Heart right ventricle (tissue), 16 donors: ENCODE results near the gene AKAP6. TPM values are rescaled to one million over a fixed set of nuclear protein-coding genes. Genes with fewer than 3 reads are reported as not detected.

Experiments used
- ATAC-seq, 8 donors: fragments of 200-7000 bp; cut with Tn5 transposase; one replicate each; pipeline ENCODE4 v1.9.1; 2020; ENCODE audit warnings: mild to moderate bottlenecking in 8 of 8, moderate library complexity in 8 of 8, moderate number of reproducible peaks in 1 of 8
- DNase-seq, 2 donors: peaks; one replicate each; pipeline ENCODE4 v3.0.0-alpha.2; 2020
- H3K27ac ChIP-seq, 10 donors: fragments of 200-600 bp; sonication (generic) in 2 of 10; one replicate each; pipeline versions ENCODE4 v1.5.0 to v1.8.0; 2020 to 2022; ENCODE audit warnings: mild to moderate bottlenecking in 3 of 10
- H3K27me3 ChIP-seq, 7 donors: fragments of 200-600 bp; one replicate each; pipeline ENCODE4 v1.8.0; 2021 to 2022; ENCODE audit warnings: mild to moderate bottlenecking in 2 of 7
- H3K36me3 ChIP-seq, 9 donors: fragments of 200-600 bp; sonication (generic) in 1 of 9; one replicate each; pipeline versions ENCODE4 v1.5.0 to v1.8.0; 2020 to 2022; ENCODE audit warnings: mild to moderate bottlenecking in 2 of 9
- H3K4me1 ChIP-seq, 9 donors: fragments of 200-600 bp; sonication (generic) in 1 of 9; one replicate each; pipeline versions ENCODE4 v1.5.0 to v1.8.0; 2020 to 2022; ENCODE audit warnings: mild to moderate bottlenecking in 4 of 9
- H3K4me3 ChIP-seq, 10 donors: fragments of 200-600 bp; sonication (generic) in 2 of 10; one replicate each; pipeline versions ENCODE4 v1.5.0 to v1.8.0; 2020 to 2022; ENCODE audit warnings: mild to moderate bottlenecking in 7 of 10, moderate library complexity in 2 of 10
- H3K9me3 ChIP-seq, 11 donors: fragments of 200-600 bp in 10 of 11; sonication (generic) in 2 of 11; one replicate each; pipeline versions ENCODE4 v1.5.0 to v1.8.0; 2013 to 2022; ENCODE audit warnings: mild to moderate bottlenecking in 2 of 11, control low read depth in 1 of 11, moderate library complexity in 1 of 11
- WGBS, 2 donors: extraction: QIAGEN DNeasy Blood & Tissue Kit; methylation state at CpG; one replicate each; pipeline ENCODE4 v1.1.7; 2013; ENCODE audit warnings: inconsistent platforms in 1 of 2; 5-methylcytosine and 5-hydroxymethylcytosine counted together
- intact Hi-C, 10 donors: fragments of 100-400 bp; cut with DNase I; formaldehyde crosslinking; loops; one replicate each; pipeline versions ENCODE4 v1.11.1 to v1.14.2; 2022
- polyA plus RNA-seq, 2 donors: library from polyadenylated mRNA; stranded (reverse); fragments of 200-250 nt; gene quantifications; one replicate each; pipeline ENCODE4 v1.2.3, GENCODE V29; 2013
- total RNA-seq, 10 donors: library from RNA; stranded (reverse); fragmentation: NEBNext Ultra II Directional in 3 of 10; extraction: Animal tissue kit (Norgen Biotek cat#: 25700) in 3 of 10; gene quantifications; one replicate each; pipeline versions ENCODE4 v1.2.1 to v1.2.4, GENCODE V29; 2021 to 2023
- TF ChIP-seq, protein P1 (sequence below), 9 donors: fragments of 200-600 bp; sonication (generic) in 2 of 9; IDR thresholded peaks; one replicate each; pipeline versions ENCODE4 v1.5.0 to v1.8.0; 2021 to 2022; ENCODE audit warnings: antibody characterized with exemption in 9 of 9, mild to moderate bottlenecking in 5 of 9, moderate library complexity in 1 of 9
- donor health status: Arrhythmogenic right ventricular cardiomyopathy.
- donor health status: ischemic (EF 13 %, LVEDD 7.1; RV severe dilation, severe dysfunction).
- donor health status: healthy with polysubstance abuse.
- donor health status: DM: no; HTN: yes; CAD: no.
- donor health status: DM: no; HTN: no; CAD: no.
- donor health status: ischemic (EF 25% LVEDD 6.9; RV normal size, moderate dysfunction).
- donor health status: ischemic (EF 25% LVEDD 5.7; RV mildly dilated, moderate dysfunction).
- donor health status: healthy.
- donor health status: DM: yes; HTN: yes; CAD: no.
- donor health status: Ischemic cardiomyopathy.
- donor health status: ischemic (EF 35%, LVEDD 5.7; RV mildly dilated, moderate dysfunction).
- donor health status: nonischemic (EF 11% LVEDD 7.7; RV severe dilation, severe dysfunction).
- donor health status: DM: yes; HTN: yes; CAD: no.
- donor health status: PGD.
- donor health status: ischemic (EF 29% LVEDD 5.4; RV normal size, mild dysfunction).
- donor health status: nonischemic (EF 23%, LVEDD 6.1; RV moderate dilation, normal function).

Gene AKAP6
- total and polyA plus RNA-seq, 12 donors = 13.5 to 332 (median 229) TPM

DNA sequence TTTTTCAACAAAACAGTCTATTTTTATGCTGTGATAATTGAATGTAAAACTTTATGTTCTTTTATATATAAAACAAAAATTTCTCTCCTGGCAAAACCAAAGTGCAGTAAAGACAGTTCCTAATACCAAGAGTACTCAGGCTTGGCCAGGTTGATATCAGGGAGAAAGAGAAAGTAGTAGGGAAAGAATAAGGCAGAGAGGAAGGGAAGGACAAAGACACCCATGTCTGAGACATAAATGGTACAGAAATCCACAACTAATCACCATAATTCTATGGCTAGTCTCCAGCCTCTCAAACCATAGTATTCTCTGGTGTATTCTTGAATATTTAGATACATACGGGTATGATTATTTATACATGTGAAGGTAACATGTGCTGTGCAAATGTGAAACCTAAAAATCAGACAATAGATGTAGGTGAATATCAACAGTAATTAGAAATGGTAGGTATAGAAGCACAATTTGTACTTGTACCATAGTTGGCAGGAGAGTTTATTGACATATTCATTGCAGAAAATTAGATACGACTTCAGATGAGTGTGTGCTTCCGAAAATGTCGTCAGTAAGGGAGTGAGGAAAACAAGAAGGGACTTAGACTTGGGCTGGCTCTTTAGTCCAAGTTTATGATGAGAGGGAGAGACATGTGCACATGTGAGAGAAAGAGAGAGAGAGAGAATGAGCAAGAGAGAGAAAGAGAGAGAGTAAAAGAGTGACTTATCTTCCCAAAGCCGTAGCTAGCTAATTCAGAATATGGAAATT, 378.8 kb downstream of the AKAP6 start:
- DNase-seq (no peak), ATAC-seq (peak in 3 of 8 donors; percentile 19 to 24 (median 23))
- peak overlapping the region in 9 of 10 donors; percentile 28 to 70 (median 56) for H3K27ac ChIP-seq
- no peaks in the 10 kb centered on the region for H3K27me3 ChIP-seq
- intact Hi-C loops = loop anchor here in 2 of 10 donors (5.0 to 10.0 kb wide), 5 partner anchors 117 to 277 kb away; partner anchors contain the start of gene NPAS3 (in 1 of the 2)
- 48 to 65% methylated on average over 5 of the region's 5 CpGs for WGBS, 2 donors
- no peaks in the 10 kb centered on the region for H3K36me3 ChIP-seq
- H3K4me3 ChIP-seq = no peak overlapping the region
- TF ChIP-seq, protein P1, sequence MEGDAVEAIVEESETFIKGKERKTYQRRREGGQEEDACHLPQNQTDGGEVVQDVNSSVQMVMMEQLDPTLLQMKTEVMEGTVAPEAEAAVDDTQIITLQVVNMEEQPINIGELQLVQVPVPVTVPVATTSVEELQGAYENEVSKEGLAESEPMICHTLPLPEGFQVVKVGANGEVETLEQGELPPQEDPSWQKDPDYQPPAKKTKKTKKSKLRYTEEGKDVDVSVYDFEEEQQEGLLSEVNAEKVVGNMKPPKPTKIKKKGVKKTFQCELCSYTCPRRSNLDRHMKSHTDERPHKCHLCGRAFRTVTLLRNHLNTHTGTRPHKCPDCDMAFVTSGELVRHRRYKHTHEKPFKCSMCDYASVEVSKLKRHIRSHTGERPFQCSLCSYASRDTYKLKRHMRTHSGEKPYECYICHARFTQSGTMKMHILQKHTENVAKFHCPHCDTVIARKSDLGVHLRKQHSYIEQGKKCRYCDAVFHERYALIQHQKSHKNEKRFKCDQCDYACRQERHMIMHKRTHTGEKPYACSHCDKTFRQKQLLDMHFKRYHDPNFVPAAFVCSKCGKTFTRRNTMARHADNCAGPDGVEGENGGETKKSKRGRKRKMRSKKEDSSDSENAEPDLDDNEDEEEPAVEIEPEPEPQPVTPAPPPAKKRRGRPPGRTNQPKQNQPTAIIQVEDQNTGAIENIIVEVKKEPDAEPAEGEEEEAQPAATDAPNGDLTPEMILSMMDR (IDR thresholded peaks at IDR 0.05) = no peak
- peaks cover 9 to 62% (median 44%) of the 10 kb centered on the region in 9 donors for H3K4me1 ChIP-seq
- no peaks in the 10 kb centered on the region for H3K9me3 ChIP-seq

DNA sequence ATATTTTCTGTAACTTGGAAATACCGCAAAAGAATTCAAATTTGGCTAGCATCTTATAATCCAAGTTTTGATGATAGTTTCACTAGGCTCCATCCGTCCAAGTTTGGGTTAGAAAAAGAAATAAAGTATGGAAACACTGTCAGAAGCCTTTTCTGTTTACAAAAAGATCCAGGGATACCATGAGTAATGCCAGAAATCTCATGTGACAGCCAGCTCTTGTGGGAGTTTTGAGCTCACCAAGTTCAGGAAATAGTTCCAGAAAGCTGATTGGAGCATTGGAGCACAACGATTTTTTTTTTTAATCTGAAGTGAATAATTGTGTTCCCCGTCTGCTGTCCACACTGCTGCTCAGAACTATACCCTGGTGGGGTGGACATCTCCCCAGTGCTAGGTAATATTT, 379.9 kb downstream of the AKAP6 start:
- TF ChIP-seq, protein P1 (IDR thresholded peaks at IDR 0.05) = no peak
- Histone ChIP-seq H3K9me3 (no peaks in the 10 kb centered on the region), H3K36me3 (no peaks in the 10 kb centered on the region), H3K4me1 (peaks cover 7 to 51% (median 33%) of the 10 kb centered on the region in 9 donors), H3K4me3 (no peak overlapping the region), H3K27ac (peak overlapping the region in 9 of 10 donors; percentile 1 to 70 (median 61)), H3K27me3 (no peaks in the 10 kb centered on the region)
- 10 to 12% methylated on average over 4 of the region's 4 CpGs for WGBS, 2 donors
- intact Hi-C loops = loop anchor here in 2 of 10 donors (5.0 to 10.0 kb wide), 5 partner anchors 116 to 276 kb away; partner anchors contain the start of gene NPAS3 (in 1 of the 2)
- DNase-seq (peak in 1 of 2 donors; percentile 62), ATAC-seq (peak; percentile 64 to 86 (median 80))

DNA sequence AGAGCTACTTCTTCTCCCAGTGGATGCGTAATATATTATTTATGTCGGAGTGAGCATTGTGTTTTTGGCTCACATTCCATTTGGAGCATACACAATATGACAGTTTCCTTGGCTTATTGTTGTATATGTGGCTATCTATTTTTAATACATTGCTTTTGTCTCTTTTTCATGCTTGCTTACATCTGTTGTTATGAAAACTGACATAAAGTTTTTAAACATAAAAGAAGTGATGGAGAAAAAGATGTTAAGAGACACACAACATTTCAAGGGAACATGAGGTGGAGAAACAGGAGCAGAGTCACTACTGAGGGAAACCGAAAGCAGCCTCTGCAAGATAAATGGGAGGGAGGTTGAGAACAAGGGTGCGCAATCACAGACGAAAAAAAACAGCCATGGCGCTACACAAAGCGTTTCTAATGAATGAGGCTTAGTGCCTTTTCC, 381.2 kb downstream of the AKAP6 start:
- Histone ChIP-seq H3K36me3 (no peaks in the 10 kb centered on the region), H3K9me3 (no peaks in the 10 kb centered on the region), H3K27me3 (no peaks in the 10 kb centered on the region), H3K27ac (peak overlapping the region in 5 of 10 donors; percentile 2 to 70 (median 44)), H3K4me1 (peaks cover 7 to 48% (median 32%) of the 10 kb centered on the region in 9 donors), H3K4me3 (peak overlapping the region in 2 of 10 donors; percentile 13 to 14)
- TF ChIP-seq, protein P1 (IDR thresholded peaks at IDR 0.05) = no peak
- ATAC-seq (peak in 5 of 8 donors; percentile 42 to 68 (median 55)), DNase-seq (no peak)
- WGBS, 2 donors = 55 to 65% methylated on average over 7 of the region's 7 CpGs
- intact Hi-C loops = loop anchor here in 5 of 10 donors (5.0 to 10.0 kb wide), 6 partner anchors 115 to 1085 kb away; partner anchors contain the start of gene NPAS3 (in 1 of the 5)
